Measurements from ENCODE around the gene RPAIN. TPM values are rescaled to one million over a fixed set of nuclear protein-coding genes. Genes with fewer than 3 reads are reported as not detected.
A peak's percentile ranks its signal among the peaks of the same experiment; 100 is the strongest.

The RPAIN gene
- total and polyA plus RNA-seq, 10 of the 15 experiments (the other 5 are each of a cell fraction or from before 2014, with no cell fraction given) = 45.8 to 109 (median 70.5) TPM

- TF ChIP-seq PRDM15 (CRISPR knock-in tag; IDR thresholded peaks at IDR 0.05) (no peak), POLR2AphosphoS2 (IDR thresholded peaks at IDR 0.05; ENCODE audit: low read depth, low read length) (0 out of 2 replicates have a peak, but pooled peaks have one; percentile 54), POLR2A (IDR thresholded peaks at IDR 0.05; ENCODE audit: low read depth, low read length) (peak; percentile 95), CBX5 (IDR thresholded peaks at IDR 0.05; ENCODE audit: low read depth) (no peak), ZNF217 (IDR thresholded peaks at IDR 0.05) (peak; percentile 87), ZNF592 (IDR thresholded peaks at IDR 0.05) (peak; percentile 83; the same call in 1 of the 2 replicates), SMARCA5 (IDR thresholded peaks at IDR 0.05) (peak; percentile 82), E4F1 (IDR thresholded peaks at IDR 0.05; ENCODE audit: borderline replicate concordance, partially characterized antibody) (peak; percentile 41), SMC3 (IDR thresholded peaks at IDR 0.05; ENCODE audit: borderline replicate concordance, low read length) (peak; percentile 78)
- TF ChIP-seq, protein P1, sequence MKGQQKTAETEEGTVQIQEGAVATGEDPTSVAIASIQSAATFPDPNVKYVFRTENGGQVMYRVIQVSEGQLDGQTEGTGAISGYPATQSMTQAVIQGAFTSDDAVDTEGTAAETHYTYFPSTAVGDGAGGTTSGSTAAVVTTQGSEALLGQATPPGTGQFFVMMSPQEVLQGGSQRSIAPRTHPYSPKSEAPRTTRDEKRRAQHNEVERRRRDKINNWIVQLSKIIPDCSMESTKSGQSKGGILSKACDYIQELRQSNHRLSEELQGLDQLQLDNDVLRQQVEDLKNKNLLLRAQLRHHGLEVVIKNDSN (IDR thresholded peaks at IDR 0.05; ENCODE audit: borderline replicate concordance, extremely low read length, insufficient read depth, low read depth, low read length) = no peak
- TF ChIP-seq, protein P2, sequence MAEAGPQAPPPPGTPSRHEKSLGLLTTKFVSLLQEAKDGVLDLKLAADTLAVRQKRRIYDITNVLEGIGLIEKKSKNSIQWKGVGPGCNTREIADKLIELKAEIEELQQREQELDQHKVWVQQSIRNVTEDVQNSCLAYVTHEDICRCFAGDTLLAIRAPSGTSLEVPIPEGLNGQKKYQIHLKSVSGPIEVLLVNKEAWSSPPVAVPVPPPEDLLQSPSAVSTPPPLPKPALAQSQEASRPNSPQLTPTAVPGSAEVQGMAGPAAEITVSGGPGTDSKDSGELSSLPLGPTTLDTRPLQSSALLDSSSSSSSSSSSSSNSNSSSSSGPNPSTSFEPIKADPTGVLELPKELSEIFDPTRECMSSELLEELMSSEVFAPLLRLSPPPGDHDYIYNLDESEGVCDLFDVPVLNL (IDR thresholded peaks at IDR 0.05; ENCODE audit: low read depth, low read length) = no peak
These were observed 18.9 kb downstream of the RPAIN start, which contains the start of gene C1QBP (continued) for GRCh38 chr17:5438716-5439445.
